HepG2 (cell line): Measurements from ENCODE around the gene RAC3. TPM values are rescaled to one million over a fixed set of nuclear protein-coding genes. Genes with fewer than 3 reads are reported as not detected.

ENCODE experiments used
- DPF2 ChIP-seq: sonication (generic); formaldehyde crosslinking; IDR thresholded peaks from 2 replicates; pipeline ENCODE4 v1.4.0; 2020; ENCODE audit warnings: mild to moderate bottlenecking, low read depth, missing genetic modification reagents, borderline replicate concordance
- FOXA3 ChIP-seq: IDR thresholded peaks from 2 replicates; pipeline ENCODE4 v1.6.1; 2016; ENCODE audit warnings: missing genetic modification reagents, missing compliant biosample characterization
- HNRNPH1 ChIP-seq: fragments of 200-400 bp; formaldehyde crosslinking; optimal IDR thresholded peaks from 2 replicates; pipeline ENCODE3; 2017; ENCODE audit warnings: mild to moderate bottlenecking, low read depth, low read length
- KMT2B ChIP-seq: IDR thresholded peaks from 2 replicates; pipeline ENCODE4 v1.6.1; 2016; ENCODE audit warnings: missing genetic modification reagents, missing compliant biosample characterization
- MZF1 ChIP-seq: sonication (generic); formaldehyde crosslinking; IDR thresholded peaks from 2 replicates; pipeline ENCODE4 v1.8.1; 2023; ENCODE audit warnings: mild to moderate bottlenecking, missing genetic modification reagents, borderline replicate concordance
- PITX1 ChIP-seq: sonication (generic); formaldehyde crosslinking; IDR thresholded peaks from 2 replicates; pipeline ENCODE4 v1.5.1; 2020; ENCODE audit warnings: mild to moderate bottlenecking, missing genetic modification reagents
- POLR2AphosphoS5 ChIP-seq: IDR thresholded peaks from 2 replicates; pipeline ENCODE4 v1.6.1; 2012; ENCODE audit warnings: low read depth, low read length
- SAP130 ChIP-seq: IDR thresholded peaks from 2 replicates; pipeline ENCODE4 v1.6.1; 2016; ENCODE audit warnings: low read depth
- TAF1 ChIP-seq: sonication (generic); formaldehyde crosslinking; IDR thresholded peaks from 2 replicates; pipeline ENCODE4 v1.4.0; 2020; ENCODE audit warnings: missing genetic modification reagents
- ZC3H4 ChIP-seq: sonication (generic); formaldehyde crosslinking; IDR thresholded peaks from 2 replicates; pipeline ENCODE4 v1.4.0; 2020; ENCODE audit warnings: missing genetic modification reagents, borderline replicate concordance
- ZFP36L2 ChIP-seq: sonication (generic); formaldehyde crosslinking; IDR thresholded peaks from 2 replicates; pipeline ENCODE4 v1.4.0; 2020; ENCODE audit warnings: missing genetic modification reagents
- ZNF335 ChIP-seq: sonication (generic); formaldehyde crosslinking; IDR thresholded peaks from 2 replicates; pipeline ENCODE4 v1.4.0; 2020; ENCODE audit warnings: missing genetic modification reagents
- ZNF674 ChIP-seq: sonication (generic); formaldehyde crosslinking; IDR thresholded peaks from 2 replicates; pipeline ENCODE4 v1.5.0; 2020; ENCODE audit warnings: low read depth, mild to moderate bottlenecking, missing genetic modification reagents
- ZNF709 ChIP-seq: sonication (generic); formaldehyde crosslinking; IDR thresholded peaks from 2 replicates; pipeline ENCODE4 v1.5.0; 2020; ENCODE audit warnings: mild to moderate bottlenecking, missing genetic modification reagents
- polyA plus RNA-seq, 8 experiments: library from polyadenylated mRNA; depleted of rRNA in 3 of 8; stranded (reverse) in 7 of 8; unstranded in 1 of 8; fragments of >200 nt; fragmentation: Illumina TruSeq in 4 of 8; extraction: Trizol in 4 of 8; gene quantifications; 2 replicates each; pipeline versions ENCODE4 v1.2.1 to v1.2.3, GENCODE V29; 2011 to 2016; ENCODE audit warnings: low read depth in 4 of 8, missing spikeins in 1 of 8, mixed read lengths in 1 of 8; ENCODE audit not compliant: insufficient read depth in 1 of 8
- total RNA-seq, 5 experiments: library from RNA; depleted of rRNA; stranded (reverse); fragments of >200 nt; fragmentation: Illumina TruSeq; extraction: Trizol; gene quantifications; 2 replicates each; pipeline ENCODE4 v1.2.3, GENCODE V29; 2016; ENCODE audit warnings: low read depth in 1 of 5
- TF ChIP-seq, protein P1 (sequence below): sonication (generic); formaldehyde crosslinking; conservative IDR thresholded peaks from 2 replicates; pipeline ENCODE4 v1.4.0; 2020; ENCODE audit warnings: missing genetic modification reagents
- TF ChIP-seq, protein P2 (sequence below): sonication (generic); formaldehyde crosslinking; IDR thresholded peaks from 2 replicates; pipeline ENCODE4 v1.8.1; 2022; ENCODE audit warnings: low read depth, mild to moderate bottlenecking, missing genetic modification reagents
- TF ChIP-seq, protein P3 (sequence below): sonication (generic); formaldehyde crosslinking; IDR thresholded peaks from 2 replicates; pipeline ENCODE4 v1.4.0; 2020; ENCODE audit warnings: mild to moderate bottlenecking, missing genetic modification reagents

RAC3 gene
- total and polyA plus RNA-seq, 2 of the 13 experiments (the other 11 are each of a cell fraction or from before 2014, with no cell fraction given) = 10.5 to 21.3 TPM

DNA sequence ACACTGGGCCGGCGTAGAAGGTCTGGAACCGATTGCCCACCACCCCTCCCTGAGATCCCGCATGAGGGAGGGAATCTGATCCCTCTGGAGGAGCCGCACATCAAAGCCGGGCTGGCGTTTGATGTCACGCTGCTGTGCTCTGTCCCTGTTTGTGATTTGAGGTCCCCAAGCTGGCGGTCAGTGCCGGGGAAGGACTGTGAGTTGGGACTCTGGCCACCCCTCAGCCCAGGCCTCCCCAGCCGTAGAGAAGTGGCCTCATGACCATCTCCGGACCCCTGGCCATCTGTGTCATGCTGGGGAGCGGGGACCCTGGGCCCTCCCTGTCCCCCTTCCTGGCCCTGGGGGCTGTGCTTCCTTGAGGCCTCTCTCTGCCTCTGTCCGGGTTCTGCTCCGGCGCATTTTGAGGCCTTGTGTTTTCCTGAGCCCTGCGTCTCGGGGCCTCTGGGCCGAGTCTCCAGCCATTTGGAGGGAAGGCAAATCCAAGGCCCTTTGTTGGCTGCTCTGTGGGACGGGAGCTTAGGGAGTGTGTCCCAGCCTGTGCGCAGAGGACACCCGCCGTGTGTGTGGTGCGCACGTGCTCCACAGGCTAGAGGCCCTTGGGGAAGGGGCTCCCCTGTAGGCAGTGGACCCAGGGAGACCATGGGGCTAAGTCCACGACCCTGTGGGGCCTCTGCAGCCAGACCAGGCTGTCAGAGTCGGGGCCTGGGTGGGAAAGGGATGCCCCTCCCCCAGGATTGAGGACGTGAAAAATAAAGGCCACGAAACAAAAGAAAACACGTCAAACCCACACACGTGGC lies 39.0 kb upstream of the RAC3 start (continued):
- TF ChIP-seq HNRNPH1 = peak; percentile 81
- TF ChIP-seq ZNF674 (CRISPR knock-in tag) = no peak
- peak; percentile 91; the same call in 1 of the 2 replicates for TF ChIP-seq MZF1
- peak; percentile 90 for TF ChIP-seq PITX1
- TF ChIP-seq, protein P1, sequence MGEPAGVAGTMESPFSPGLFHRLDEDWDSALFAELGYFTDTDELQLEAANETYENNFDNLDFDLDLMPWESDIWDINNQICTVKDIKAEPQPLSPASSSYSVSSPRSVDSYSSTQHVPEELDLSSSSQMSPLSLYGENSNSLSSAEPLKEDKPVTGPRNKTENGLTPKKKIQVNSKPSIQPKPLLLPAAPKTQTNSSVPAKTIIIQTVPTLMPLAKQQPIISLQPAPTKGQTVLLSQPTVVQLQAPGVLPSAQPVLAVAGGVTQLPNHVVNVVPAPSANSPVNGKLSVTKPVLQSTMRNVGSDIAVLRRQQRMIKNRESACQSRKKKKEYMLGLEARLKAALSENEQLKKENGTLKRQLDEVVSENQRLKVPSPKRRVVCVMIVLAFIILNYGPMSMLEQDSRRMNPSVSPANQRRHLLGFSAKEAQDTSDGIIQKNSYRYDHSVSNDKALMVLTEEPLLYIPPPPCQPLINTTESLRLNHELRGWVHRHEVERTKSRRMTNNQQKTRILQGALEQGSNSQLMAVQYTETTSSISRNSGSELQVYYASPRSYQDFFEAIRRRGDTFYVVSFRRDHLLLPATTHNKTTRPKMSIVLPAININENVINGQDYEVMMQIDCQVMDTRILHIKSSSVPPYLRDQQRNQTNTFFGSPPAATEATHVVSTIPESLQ = no peak
- peak; percentile 80 for TF ChIP-seq DPF2 (CRISPR knock-in tag)
- peak; percentile 90 for TF ChIP-seq ZNF709 (CRISPR knock-in tag)
- TF ChIP-seq ZNF335 (CRISPR knock-in tag) = no peak; the same call in 1 of the 2 replicates
- TF ChIP-seq, protein P2, sequence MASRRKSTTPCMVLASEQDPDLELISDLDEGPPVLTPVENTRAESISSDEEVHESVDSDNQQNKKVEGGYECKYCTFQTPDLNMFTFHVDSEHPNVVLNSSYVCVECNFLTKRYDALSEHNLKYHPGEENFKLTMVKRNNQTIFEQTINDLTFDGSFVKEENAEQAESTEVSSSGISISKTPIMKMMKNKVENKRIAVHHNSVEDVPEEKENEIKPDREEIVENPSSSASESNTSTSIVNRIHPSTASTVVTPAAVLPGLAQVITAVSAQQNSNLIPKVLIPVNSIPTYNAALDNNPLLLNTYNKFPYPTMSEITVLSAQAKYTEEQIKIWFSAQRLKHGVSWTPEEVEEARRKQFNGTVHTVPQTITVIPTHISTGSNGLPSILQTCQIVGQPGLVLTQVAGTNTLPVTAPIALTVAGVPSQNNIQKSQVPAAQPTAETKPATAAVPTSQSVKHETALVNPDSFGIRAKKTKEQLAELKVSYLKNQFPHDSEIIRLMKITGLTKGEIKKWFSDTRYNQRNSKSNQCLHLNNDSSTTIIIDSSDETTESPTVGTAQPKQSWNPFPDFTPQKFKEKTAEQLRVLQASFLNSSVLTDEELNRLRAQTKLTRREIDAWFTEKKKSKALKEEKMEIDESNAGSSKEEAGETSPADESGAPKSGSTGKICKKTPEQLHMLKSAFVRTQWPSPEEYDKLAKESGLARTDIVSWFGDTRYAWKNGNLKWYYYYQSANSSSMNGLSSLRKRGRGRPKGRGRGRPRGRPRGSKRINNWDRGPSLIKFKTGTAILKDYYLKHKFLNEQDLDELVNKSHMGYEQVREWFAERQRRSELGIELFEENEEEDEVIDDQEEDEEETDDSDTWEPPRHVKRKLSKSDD (CRISPR knock-in tag) = peak; percentile 98
- peak; percentile 32 for TF ChIP-seq TAF1 (CRISPR knock-in tag)
- TF ChIP-seq FOXA3 = peak; percentile 90
- TF ChIP-seq ZFP36L2 (CRISPR knock-in tag) = peak; percentile 88; the same call in 1 of the 2 replicates
- TF ChIP-seq, protein P3, sequence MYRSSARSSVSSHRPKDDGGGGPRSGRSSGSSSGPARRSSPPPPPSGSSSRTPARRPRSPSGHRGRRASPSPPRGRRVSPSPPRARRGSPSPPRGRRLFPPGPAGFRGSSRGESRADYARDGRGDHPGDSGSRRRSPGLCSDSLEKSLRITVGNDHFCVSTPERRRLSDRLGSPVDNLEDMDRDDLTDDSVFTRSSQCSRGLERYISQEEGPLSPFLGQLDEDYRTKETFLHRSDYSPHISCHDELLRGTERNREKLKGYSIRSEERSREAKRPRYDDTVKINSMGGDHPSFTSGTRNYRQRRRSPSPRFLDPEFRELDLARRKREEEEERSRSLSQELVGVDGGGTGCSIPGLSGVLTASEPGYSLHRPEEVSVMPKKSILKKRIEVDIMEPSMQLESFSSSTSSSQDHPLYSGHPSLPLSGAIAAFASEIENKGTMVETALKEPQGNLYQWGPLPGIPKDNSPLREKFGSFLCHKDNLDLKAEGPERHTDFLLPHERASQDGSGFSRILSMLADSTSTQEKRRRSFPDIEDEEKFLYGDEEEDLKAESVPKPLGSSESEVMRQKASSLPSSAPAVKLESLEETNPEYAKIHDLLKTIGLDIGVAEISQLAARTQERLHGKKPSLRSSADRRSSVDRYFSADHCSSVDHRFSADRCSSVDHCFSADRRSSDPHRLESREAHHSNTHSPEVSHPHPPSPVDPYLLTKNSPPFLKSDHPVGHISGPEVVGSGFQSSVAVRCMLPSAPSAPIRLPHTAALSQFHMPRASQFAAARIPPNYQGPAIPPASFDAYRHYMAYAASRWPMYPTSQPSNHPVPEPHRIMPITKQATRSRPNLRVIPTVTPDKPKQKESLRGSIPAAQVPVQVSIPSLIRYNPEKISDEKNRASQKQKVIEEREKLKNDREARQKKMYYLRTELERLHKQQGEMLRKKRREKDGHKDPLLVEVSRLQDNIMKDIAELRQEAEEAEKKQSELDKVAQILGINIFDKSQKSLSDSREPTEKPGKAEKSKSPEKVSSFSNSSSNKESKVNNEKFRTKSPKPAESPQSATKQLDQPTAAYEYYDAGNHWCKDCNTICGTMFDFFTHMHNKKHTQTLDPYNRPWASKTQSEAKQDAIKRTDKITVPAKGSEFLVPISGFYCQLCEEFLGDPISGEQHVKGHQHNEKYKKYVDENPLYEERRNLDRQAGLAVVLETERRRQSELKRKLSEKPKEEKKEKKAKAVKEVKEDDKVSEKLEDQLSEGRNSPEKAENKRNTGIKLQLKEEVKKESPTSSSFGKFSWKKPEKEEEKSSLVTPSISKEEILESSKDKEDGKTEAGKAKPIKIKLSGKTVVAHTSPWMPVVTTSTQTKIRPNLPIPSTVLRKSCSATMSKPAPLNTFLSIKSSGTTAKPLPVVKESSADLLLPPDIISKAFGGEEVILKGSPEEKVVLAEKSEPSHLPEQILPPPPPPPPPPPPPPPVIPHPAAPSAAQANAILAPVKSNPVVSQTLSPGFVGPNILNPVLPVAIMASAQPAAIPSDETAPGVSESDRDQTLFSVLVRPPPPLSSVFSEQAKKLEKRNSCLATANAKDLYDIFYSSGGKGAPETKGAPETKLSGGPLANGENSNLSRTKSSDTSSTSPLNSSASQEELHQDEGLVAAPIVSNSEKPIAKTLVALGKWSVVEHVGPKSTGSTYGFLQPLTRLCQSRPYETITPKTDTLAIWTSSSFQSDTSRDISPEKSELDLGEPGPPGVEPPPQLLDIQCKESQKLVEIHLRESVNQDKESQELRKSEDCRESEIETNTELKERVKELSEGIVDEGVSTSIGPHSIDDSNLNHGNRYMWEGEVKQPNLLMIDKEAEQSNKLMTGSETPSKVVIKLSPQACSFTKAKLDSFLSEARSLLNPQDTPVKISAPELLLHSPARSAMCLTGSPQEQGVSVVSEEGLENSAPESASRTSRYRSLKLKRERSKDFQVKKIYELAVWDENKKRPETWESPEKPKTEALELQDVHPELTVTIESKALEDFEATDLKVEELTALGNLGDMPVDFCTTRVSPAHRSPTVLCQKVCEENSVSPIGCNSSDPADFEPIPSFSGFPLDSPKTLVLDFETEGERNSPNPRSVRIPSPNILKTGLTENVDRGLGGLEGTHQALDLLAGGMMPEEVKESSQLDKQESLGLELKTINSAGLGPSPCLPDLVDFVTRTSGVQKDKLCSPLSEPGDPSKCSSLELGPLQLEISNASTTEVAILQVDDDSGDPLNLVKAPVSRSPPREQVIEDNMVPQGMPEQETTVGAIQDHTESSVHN (CRISPR knock-in tag) = peak; percentile 97
- peak; percentile 35; the same call in 1 of the 2 replicates for TF ChIP-seq POLR2AphosphoS5
- peak; percentile 98 for TF ChIP-seq ZC3H4
- no peak for TF ChIP-seq KMT2B (CRISPR knock-in tag)
- TF ChIP-seq SAP130 (CRISPR knock-in tag) = peak; percentile 83
